Measurements from ENCODE around the gene TMEM88. TPM values are rescaled to one million over a fixed set of nuclear protein-coding genes. Genes with fewer than 3 reads are reported as not detected.

Gene TMEM88
- total RNA-seq, 1 experiment from 2014 or later: 11.3 TPM

DNA sequence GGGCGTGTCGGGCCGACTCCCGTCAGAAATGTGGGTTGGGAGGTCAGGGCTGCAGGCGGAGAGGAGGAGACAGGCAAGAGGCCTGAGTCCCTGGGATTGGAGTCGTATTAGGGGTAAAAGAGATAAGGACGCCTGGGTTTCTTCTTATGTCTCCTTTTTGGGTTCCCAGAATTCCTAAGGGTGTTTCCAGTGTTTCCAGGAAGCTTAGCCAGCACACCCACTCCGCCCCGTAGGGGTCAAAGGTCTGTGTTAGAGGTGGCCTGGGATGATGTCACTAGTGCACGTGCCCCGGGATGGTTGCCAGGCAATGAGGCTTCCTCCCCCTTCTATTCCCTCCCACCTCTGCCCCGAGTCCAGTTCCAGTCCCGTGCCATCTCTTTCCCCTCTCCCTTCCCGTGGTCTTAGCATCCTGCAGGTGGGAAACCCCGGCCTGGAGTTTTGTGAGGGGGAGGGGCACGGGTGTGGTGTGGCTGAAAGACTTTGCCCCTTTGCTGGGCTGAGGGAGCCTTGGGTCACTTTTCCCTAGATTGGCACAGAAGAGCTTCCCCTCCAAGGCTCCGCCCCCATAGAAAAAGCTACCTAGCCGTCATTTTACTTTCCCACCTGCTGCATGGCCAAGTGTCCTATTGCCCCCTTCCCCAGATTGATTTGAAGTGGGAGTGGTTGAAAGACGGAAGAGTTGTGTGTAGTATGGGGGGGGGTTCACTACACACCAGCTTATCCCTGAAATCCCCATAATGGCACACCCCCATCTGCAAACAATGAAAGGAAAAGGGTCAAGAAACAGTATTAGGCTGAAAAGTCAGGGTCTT, 18.1 kb upstream of the TMEM88 start:
- Histone ChIP-seq H2AFZ (ENCODE audit: low read length) (no peak overlapping the region), H2BK5ac (ENCODE audit: insufficient read length, low read length) (no peak overlapping the region), H3T11ph (ENCODE audit: low read length) (no peak overlapping the region), H3K9ac (ENCODE audit: extremely low read depth, insufficient read length, low read length) (no peak overlapping the region), H4K91ac (ENCODE audit: insufficient read length, low read depth, low read length) (no peak overlapping the region), H3K27me3 (ENCODE audit: insufficient read depth, low read length) (peaks cover 33% of the 10 kb centered on the region; the same call in 1 of the 2 replicates), H4K5ac (ENCODE audit: insufficient read length, low read depth, low read length) (no peak overlapping the region), H3K79me1 (ENCODE audit: insufficient read depth, low read depth, low read length, poor library complexity, severe bottlenecking) (no peaks in the 10 kb centered on the region), H2BK20ac (ENCODE audit: low read depth, low read length, poor library complexity, severe bottlenecking) (no peak overlapping the region), H4K20me1 (ENCODE audit: control insufficient read depth, insufficient read depth, insufficient read length) (no peaks in the 10 kb centered on the region), H3K23ac (ENCODE audit: insufficient read length, low read depth, low read length) (no peak overlapping the region), H3K4ac (ENCODE audit: low read depth, low read length) (no peak overlapping the region), H3K14ac (ENCODE audit: insufficient read depth, low read length) (peak overlapping the region; percentile 49; the same call in 1 of the 2 replicates), H3K79me2 (ENCODE audit: insufficient read depth, low read length) (no peaks in the 10 kb centered on the region), H2BK15ac (ENCODE audit: low read depth, low read length) (no peak overlapping the region), H3K27ac (ENCODE audit: insufficient read length, low read depth, low read length) (no peak overlapping the region), H4K8ac (replicated peaks; ENCODE audit: insufficient read length, low read depth, low read length) (no peak overlapping the region), H3K4me1 (ENCODE audit: insufficient read depth, low read length) (peaks cover 2% of the 10 kb centered on the region; the same call in 1 of the 2 replicates), H3K23me2 (ENCODE audit: insufficient read length, low read depth, low read length, poor library complexity, severe bottlenecking) (peaks cover 35% of the 10 kb centered on the region), H3K9me3 (ENCODE audit: control insufficient read depth, low read depth, low read length) (no peaks in the 10 kb centered on the region), H3K4me2 (ENCODE audit: insufficient read depth, insufficient read length, low read length) (peak overlapping the region; percentile 75), H2AK5ac (ENCODE audit: insufficient read length, low read length) (no peak overlapping the region), H2BK12ac (ENCODE audit: insufficient read length, low read depth, low read length) (no peak overlapping the region), H2BK120ac (ENCODE audit: low read depth, low read length, poor library complexity, severe bottlenecking) (no peak overlapping the region), H3K56ac (ENCODE audit: insufficient read length, low read depth, low read length) (no peak overlapping the region), H3K18ac (ENCODE audit: insufficient read length, low read depth, low read length) (no peak overlapping the region)
- no peaks in the 10 kb centered on the region for H3K9me3 Mint-ChIP-seq
- H3K27me3 Mint-ChIP-seq (ENCODE audit: low read depth): peaks cover 44% of the 10 kb centered on the region
- peak overlapping the region; percentile 93 to 98 (median 94); a peak in 6 of 7 replicates for H3K27ac Mint-ChIP-seq
- peak; percentile 100 for DNase-seq
- H3K36me3 Mint-ChIP-seq (ENCODE audit: insufficient read depth in 1 of 3, low read depth in 3 of 3): peaks cover 2 to 11% (median 9%) of the 10 kb centered on the region in 3 experiments; a peak in 5 of 7 replicates
- H3K4me1 Mint-ChIP-seq: peaks cover 52 to 57% of the 10 kb centered on the region in 2 experiments
- H3K4me3 Mint-ChIP-seq: peak overlapping the region; percentile 86 to 89
- no CpG with 5 or more reads among the region's 19 CpGs for WGBS (ENCODE audit: extremely low coverage, insufficient read length, low lambda C conversion rate)
- TF ChIP-seq, protein P1, sequence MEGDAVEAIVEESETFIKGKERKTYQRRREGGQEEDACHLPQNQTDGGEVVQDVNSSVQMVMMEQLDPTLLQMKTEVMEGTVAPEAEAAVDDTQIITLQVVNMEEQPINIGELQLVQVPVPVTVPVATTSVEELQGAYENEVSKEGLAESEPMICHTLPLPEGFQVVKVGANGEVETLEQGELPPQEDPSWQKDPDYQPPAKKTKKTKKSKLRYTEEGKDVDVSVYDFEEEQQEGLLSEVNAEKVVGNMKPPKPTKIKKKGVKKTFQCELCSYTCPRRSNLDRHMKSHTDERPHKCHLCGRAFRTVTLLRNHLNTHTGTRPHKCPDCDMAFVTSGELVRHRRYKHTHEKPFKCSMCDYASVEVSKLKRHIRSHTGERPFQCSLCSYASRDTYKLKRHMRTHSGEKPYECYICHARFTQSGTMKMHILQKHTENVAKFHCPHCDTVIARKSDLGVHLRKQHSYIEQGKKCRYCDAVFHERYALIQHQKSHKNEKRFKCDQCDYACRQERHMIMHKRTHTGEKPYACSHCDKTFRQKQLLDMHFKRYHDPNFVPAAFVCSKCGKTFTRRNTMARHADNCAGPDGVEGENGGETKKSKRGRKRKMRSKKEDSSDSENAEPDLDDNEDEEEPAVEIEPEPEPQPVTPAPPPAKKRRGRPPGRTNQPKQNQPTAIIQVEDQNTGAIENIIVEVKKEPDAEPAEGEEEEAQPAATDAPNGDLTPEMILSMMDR (conservative IDR thresholded peaks at IDR 0.05): no peak
